C4-2B (cell line): ENCODE measurements around the gene TAB2.

Source experiments
- H3K27ac ChIP-seq: fragments of 450-650 bp; 2 replicates; pipeline ENCODE4 v1.5.1; 2017
- ZFX ChIP-seq: fragments of 450-650 bp; IDR thresholded peaks from 2 replicates; pipeline ENCODE4 v1.6.1; 2017
- TF ChIP-seq, protein P1 (sequence below): fragments of 450-650 bp; conservative IDR thresholded peaks from 2 replicates; pipeline ENCODE4 v1.5.1; 2017; ENCODE audit warnings: mild to moderate bottlenecking

Gene TAB2

DNA sequence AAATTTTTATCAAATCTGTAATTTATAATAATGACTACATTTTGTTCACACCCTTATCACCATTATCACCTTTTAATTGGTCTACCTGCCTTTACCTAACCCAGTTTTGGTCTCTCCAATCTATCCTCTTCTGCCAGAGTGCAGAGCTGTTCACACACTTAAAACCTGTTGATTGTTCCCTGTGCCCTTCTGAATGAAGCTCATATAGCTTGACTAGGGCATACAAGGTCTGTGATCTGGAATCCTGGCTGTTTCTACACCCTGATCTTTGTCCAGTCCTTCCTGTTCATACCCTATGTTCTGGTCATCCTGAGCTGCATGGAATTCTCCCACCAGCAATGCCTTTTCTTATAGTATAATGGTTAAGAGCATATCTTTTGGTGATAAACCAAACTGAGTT is 53.6 kb downstream of the TAB2 start:
- TF ChIP-seq ZFX: no peak
- TF ChIP-seq, protein P1, sequence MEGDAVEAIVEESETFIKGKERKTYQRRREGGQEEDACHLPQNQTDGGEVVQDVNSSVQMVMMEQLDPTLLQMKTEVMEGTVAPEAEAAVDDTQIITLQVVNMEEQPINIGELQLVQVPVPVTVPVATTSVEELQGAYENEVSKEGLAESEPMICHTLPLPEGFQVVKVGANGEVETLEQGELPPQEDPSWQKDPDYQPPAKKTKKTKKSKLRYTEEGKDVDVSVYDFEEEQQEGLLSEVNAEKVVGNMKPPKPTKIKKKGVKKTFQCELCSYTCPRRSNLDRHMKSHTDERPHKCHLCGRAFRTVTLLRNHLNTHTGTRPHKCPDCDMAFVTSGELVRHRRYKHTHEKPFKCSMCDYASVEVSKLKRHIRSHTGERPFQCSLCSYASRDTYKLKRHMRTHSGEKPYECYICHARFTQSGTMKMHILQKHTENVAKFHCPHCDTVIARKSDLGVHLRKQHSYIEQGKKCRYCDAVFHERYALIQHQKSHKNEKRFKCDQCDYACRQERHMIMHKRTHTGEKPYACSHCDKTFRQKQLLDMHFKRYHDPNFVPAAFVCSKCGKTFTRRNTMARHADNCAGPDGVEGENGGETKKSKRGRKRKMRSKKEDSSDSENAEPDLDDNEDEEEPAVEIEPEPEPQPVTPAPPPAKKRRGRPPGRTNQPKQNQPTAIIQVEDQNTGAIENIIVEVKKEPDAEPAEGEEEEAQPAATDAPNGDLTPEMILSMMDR: no peak

DNA sequence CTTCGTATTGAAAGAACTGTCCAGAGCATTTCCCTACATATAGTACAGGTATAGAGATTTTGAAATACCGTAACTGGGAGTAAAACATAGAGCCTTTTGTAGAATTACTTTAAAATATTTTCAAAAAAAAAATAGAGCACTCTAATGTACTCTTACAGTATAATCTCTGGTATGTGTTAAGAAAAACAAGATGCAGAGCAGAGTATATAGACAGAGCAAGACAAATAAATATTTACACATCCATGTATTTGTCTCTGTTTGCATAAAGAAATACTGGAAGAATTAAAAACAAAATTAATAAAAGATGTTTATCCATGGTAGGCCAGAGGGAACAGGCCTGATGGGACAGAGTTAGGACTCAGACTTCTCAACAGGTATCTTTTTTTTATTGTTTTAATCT is 54.5 kb downstream of the TAB2 start:
- H3K27ac ChIP-seq: no peak overlapping the region

More for the DNA sequence above, 53.6 kb downstream of the TAB2 start:
- no peak overlapping the region for H3K27ac ChIP-seq

DNA sequence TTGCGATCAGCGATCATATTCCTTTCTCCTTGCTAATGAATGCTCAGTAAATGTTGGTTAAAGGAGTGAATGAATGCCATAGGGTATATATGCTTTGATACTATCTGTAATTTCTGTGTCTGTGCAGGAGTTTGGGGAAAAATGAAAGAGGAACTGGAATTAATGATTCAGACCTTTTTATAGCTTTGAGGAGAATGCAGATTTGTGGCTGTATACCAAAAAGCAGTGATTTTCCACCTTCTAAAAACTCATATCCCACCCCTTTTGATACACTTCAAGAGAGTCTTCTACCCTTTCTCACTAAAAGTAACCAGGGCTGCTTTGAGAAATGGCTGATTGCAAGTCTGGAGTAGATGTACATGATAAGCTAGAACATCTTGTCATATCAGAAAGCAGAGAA is 56.0 kb downstream of the TAB2 start:
- no peak for TF ChIP-seq ZFX
- TF ChIP-seq, protein P1: no peak
- no peak overlapping the region for H3K27ac ChIP-seq

More for the DNA sequence above, 54.5 kb downstream of the TAB2 start:
- TF ChIP-seq, protein P1: no peak
- TF ChIP-seq ZFX: no peak

DNA sequence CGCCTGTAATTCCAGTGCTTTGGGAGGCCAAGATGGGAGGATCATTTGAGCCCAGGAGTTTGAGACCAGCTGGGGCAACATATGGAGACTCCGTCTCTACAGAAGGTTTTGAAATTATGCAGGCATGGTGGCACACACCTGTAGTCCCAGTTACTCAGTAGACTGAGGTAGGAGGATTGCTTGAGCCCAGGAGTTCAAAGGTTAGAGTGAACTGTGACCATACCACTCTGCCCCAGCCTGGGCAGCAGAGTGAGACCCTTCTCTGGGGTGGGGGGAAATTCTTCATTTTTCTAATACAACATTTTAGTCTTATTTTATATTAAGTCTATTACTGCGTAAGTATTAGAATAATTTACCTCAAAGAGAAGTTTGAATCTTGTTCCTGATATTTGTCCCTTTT is 62.5 kb downstream of the TAB2 start:
- no peak overlapping the region for H3K27ac ChIP-seq
- TF ChIP-seq ZFX: no peak
- TF ChIP-seq, protein P1: no peak

DNA sequence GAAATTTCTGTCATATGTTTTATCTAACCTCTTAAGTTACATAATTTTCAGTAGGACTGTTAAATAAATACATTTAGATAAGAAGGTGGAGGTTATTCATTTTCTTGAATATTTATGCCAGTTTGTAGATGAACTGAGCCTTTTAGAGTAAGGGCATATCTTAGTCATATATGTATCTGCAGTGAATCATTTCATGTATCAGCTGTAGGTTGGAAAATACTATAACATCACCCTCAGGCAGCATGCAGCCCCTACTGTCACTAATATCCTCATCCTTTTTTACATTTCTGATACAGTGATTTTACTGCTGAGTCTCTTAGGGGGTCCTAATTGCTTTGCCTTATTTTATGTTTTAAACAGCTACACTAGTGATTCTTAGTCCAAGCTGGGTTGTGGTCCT is 63.0 kb downstream of the TAB2 start:
- TF ChIP-seq, protein P1: no peak
- TF ChIP-seq ZFX: no peak
- H3K27ac ChIP-seq: no peak overlapping the region

DNA sequence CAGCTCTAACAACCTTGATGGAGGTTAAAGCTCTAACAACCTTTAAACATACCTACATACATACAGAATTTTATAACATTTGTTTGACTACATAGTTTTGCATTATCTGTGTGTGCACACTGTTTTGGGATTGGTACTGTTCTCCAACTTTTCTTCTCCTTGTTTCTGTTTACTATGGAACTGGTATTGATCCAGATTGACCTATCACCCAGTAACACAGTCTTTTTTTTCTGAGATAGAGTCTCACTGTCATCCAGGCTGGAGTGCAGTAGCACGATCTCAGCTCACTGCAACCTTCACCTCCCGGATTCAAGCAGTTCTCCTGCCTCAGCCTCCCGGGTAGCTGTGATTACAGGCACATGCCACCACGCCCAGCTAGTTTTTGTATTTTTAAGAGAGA is 65.9 kb downstream of the TAB2 start:
- no peak overlapping the region for H3K27ac ChIP-seq
- TF ChIP-seq ZFX: no peak
- TF ChIP-seq, protein P1: no peak

DNA sequence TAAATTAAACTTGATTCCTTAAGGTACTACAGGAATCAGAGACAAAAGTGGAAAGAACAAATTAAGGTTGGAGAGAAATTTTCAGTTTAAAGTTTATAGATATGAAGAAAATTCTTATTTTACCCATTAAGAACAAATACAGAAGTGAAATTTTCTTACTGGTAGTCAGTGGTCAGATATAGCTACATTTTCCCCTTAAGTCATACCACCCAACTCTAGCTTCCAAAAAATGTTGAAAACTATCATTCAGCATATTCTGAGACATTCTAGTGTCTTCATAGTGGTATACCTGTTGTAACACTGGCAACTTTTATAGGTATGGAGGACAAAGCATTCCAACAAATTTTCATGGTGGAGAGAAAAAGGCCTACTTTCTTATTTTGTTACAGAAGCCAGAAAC is 67.0 kb downstream of the TAB2 start:
- TF ChIP-seq, protein P1: no peak
- no peak for TF ChIP-seq ZFX
- H3K27ac ChIP-seq: no peak overlapping the region
